Measurements from ENCODE around the gene LANCL3. TPM values are rescaled to one million over a fixed set of nuclear protein-coding genes. Genes with fewer than 3 reads are reported as not detected.
A peak's percentile ranks its signal among the peaks of the same experiment; 100 is the strongest.
"Not testable (repeated sequence)": the region's sequence is repeated elsewhere in the genome, so short reads cannot be mapped to it uniquely, and the experiment has no call there.

LANCL3 gene
- total RNA-seq = 1 to 10 TPM; 1.0 to 1.1 TPM
- polyA plus RNA-seq (ENCODE audit: insufficient read depth, low read depth, low replicate concordance) = 0.67 TPM
- long read RNA-seq, donor 1 = 0 reads
- long read RNA-seq, donor 2 = 0 reads

- H3K27me3 ChIP-seq; DNase-seq; H3K36me3 ChIP-seq (ENCODE audit: low read depth, missing control alignments); H3K4me1 ChIP-seq; intact Hi-C loops (cut with DNase I; ENCODE audit: low total_unique reads); H3K9me3 ChIP-seq; H3K27ac ChIP-seq: not testable (repeated sequence)
- peak within 1 kb of the TSS; percentile 5 to 29 for H3K4me3 ChIP-seq
- 2 to 5% methylated on average over 7 to 25 of the region's 68 CpGs for WGBS, 2 donors
Observed at GRCh38 chrX:37571426-37572107, at the start of gene LANCL3. Gene LANCL3, plus strand, starts transcription at chrX:37571661. Its CDS starts 210 bp downstream, at chrX:37571871.

DNA sequence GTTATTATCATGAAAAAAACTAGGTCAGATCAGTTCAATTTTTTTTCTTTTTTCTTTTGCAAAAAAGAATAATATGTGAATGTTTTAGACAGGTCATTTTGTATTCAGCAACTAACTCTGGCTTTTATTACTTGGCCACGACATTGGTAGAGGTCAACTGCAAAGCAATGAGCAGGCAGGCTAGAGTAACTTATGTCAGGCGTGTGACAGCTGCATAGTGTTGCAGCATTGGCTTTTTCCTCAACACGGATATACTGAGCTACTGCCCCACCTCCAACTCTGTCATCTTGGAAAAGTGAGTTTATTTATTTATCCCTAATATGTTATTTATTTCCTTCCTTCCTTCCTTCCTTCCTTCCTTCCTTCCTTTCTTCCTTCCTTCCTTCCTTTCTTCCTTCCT lies 47.8 kb upstream of the LANCL3 start:
- WGBS, 2 donors = 49 to 60% methylated on average over 3 of the region's 3 CpGs
- H3K27ac ChIP-seq; DNase-seq; H3K27me3 ChIP-seq; H3K4me1 ChIP-seq; intact Hi-C loops (cut with DNase I; ENCODE audit: low total_unique reads); H3K36me3 ChIP-seq (ENCODE audit: low read depth, missing control alignments); H3K9me3 ChIP-seq; H3K4me3 ChIP-seq: not testable (repeated sequence)

DNA sequence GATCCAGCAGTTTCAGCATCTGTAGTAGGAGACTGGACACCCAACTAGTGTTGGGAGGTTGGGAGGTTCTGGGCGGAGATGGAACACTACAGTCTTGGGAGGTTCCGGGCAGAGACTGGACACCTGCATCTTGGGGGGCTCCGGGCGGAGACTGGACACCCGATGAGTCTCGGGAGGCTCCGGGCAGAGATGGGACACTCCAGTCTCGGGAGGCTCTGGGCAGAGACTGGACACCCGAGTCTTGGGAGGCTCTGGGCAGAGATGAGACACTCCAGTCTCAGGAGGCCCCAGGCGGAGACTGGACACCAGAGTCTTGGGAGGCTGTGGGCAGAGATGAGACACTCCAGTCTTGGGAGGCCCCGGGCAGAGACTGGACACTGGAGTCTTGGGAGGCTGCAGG lies 29.5 kb upstream of the LANCL3 start:
- no peaks in the 10 kb centered on the region for H3K9me3 ChIP-seq
- no peaks in the 10 kb centered on the region for H3K36me3 ChIP-seq (ENCODE audit: low read depth, missing control alignments)
- no peak overlapping the region for H3K27ac ChIP-seq
- intact Hi-C loops (cut with DNase I; ENCODE audit: low total_unique reads) = no loop called here
- no peak overlapping the region for H3K4me3 ChIP-seq
- H3K27me3 ChIP-seq = no peaks in the 10 kb centered on the region
- TF ChIP-seq POLR2A (IDR thresholded peaks at IDR 0.05) (no peak), CTCF (IDR thresholded peaks at IDR 0.05) (no peak)
- no peaks in the 10 kb centered on the region for H3K4me1 ChIP-seq
- no peak for DNase-seq
- WGBS, 2 donors = 91 to 100% methylated on average over 1 to 5 of the region's 11 CpGs

DNA sequence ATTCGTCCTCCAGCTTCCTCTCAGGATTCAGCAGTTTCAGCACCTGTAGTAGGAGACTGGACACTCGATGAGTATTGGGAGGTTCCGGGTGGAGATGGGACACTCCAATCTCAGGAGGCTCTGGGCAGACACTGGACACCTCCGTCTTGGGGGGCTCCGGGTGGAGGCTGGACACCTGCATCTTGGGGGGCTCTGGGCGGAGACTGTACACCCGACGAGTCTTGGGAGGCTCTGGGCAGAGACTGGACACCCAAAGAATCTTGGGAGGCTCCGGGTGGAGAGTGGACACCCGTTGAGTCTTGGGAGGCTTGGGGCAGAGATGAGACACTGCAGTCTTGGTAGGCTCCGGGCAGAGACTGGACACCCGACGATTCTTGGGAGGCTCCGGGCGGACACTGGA lies 28.7 kb upstream of the LANCL3 start:
- H3K27ac ChIP-seq = no peak overlapping the region
- no peak for TF ChIP-seq CTCF (IDR thresholded peaks at IDR 0.05)
- TF ChIP-seq POLR2A (IDR thresholded peaks at IDR 0.05) = no peak
- H3K9me3 ChIP-seq = no peaks in the 10 kb centered on the region
- H3K4me1 ChIP-seq = no peaks in the 10 kb centered on the region
- H3K27me3 ChIP-seq = no peaks in the 10 kb centered on the region
- no peak for DNase-seq
- WGBS, 2 donors = 72% methylated on average over 13 of the region's 15 CpGs; no CpG with 5 or more reads in 1 of the 2 donors
- no peak overlapping the region for H3K4me3 ChIP-seq
- intact Hi-C loops (cut with DNase I; ENCODE audit: low total_unique reads) = no loop called here
- H3K36me3 ChIP-seq (ENCODE audit: low read depth, missing control alignments) = no peaks in the 10 kb centered on the region

DNA sequence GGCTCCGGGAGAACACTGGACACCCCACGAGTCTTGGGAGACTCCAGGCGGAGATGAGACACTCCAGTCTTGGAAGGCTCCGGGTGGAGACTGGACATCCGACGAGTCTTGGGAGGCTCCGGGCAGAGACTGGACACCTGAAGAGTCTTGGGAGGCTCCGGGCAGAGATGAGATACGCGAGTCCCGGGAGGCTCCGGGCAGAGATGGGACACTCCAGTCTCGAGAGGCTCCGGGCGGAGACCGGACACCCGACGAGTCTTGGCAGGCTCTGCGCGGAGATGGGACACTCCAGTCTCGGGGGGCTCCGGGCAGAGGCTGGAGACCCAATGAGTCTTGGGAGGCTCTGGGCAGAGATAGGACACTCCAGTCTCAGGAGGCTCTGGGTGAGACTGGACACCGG lies 28.1 kb upstream of the LANCL3 start:
- H3K4me1 ChIP-seq = no peaks in the 10 kb centered on the region
- no peak overlapping the region for H3K27ac ChIP-seq
- no peak for DNase-seq
- H3K36me3 ChIP-seq (ENCODE audit: low read depth, missing control alignments) = no peaks in the 10 kb centered on the region
- TF ChIP-seq CTCF (IDR thresholded peaks at IDR 0.05) (no peak), POLR2A (IDR thresholded peaks at IDR 0.05) (no peak)
- 73% methylated on average over 13 of the region's 23 CpGs; no CpG with 5 or more reads in 1 of the 2 donors for WGBS, 2 donors
- H3K9me3 ChIP-seq = no peaks in the 10 kb centered on the region
- intact Hi-C loops (cut with DNase I; ENCODE audit: low total_unique reads) = no loop called here
- no peaks in the 10 kb centered on the region for H3K27me3 ChIP-seq
- H3K4me3 ChIP-seq = no peak overlapping the region

- WGBS, 2 donors = 44 to 55% methylated on average over 1 of the region's 1 CpG
- H3K9me3 ChIP-seq; H3K27me3 ChIP-seq; H3K36me3 ChIP-seq (ENCODE audit: low read depth, missing control alignments); H3K27ac ChIP-seq; H3K4me3 ChIP-seq; DNase-seq; H3K4me1 ChIP-seq; intact Hi-C loops (cut with DNase I; ENCODE audit: low total_unique reads): not testable (repeated sequence)
Observed at GRCh38 chrX:37544531-37544930, 26.9 kb upstream of the LANCL3 start.
